GM13977 (cell line): ENCODE results near the gene CSAD.

Experiments used
- DNase-seq: peaks from one replicate; pipeline ENCODE4 v3.0.0; 2012; ENCODE audit warnings: low spot score
- in situ Hi-C: fragments of 300-500 bp; cut with MboI; formaldehyde crosslinking; loops from one replicate; pipeline ENCODE4 v1.12.0; 2022; ENCODE audit warnings: low sequenced_read_pairs, low pct_unique_long_range_greater_than_20kb, mixed read lengths, inconsistent platforms; ENCODE audit not compliant: unreplicated experiment
- TF ChIP-seq, protein P1 (sequence below): IDR thresholded peaks from 2 replicates; pipeline ENCODE4 v1.5.1; 2012; ENCODE audit warnings: mild to moderate bottlenecking, control low read depth; ENCODE audit not compliant: insufficient read depth; ENCODE audit errors: extremely low read depth, missing control alignments

CSAD gene

GRCh38 chr12:53194973-53195372, 14.2 kb upstream of the CSAD start:
- TF ChIP-seq, protein P1, sequence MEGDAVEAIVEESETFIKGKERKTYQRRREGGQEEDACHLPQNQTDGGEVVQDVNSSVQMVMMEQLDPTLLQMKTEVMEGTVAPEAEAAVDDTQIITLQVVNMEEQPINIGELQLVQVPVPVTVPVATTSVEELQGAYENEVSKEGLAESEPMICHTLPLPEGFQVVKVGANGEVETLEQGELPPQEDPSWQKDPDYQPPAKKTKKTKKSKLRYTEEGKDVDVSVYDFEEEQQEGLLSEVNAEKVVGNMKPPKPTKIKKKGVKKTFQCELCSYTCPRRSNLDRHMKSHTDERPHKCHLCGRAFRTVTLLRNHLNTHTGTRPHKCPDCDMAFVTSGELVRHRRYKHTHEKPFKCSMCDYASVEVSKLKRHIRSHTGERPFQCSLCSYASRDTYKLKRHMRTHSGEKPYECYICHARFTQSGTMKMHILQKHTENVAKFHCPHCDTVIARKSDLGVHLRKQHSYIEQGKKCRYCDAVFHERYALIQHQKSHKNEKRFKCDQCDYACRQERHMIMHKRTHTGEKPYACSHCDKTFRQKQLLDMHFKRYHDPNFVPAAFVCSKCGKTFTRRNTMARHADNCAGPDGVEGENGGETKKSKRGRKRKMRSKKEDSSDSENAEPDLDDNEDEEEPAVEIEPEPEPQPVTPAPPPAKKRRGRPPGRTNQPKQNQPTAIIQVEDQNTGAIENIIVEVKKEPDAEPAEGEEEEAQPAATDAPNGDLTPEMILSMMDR = no peak
- DNase-seq = no peak
- in situ Hi-C loops = no loop called here

DNA sequence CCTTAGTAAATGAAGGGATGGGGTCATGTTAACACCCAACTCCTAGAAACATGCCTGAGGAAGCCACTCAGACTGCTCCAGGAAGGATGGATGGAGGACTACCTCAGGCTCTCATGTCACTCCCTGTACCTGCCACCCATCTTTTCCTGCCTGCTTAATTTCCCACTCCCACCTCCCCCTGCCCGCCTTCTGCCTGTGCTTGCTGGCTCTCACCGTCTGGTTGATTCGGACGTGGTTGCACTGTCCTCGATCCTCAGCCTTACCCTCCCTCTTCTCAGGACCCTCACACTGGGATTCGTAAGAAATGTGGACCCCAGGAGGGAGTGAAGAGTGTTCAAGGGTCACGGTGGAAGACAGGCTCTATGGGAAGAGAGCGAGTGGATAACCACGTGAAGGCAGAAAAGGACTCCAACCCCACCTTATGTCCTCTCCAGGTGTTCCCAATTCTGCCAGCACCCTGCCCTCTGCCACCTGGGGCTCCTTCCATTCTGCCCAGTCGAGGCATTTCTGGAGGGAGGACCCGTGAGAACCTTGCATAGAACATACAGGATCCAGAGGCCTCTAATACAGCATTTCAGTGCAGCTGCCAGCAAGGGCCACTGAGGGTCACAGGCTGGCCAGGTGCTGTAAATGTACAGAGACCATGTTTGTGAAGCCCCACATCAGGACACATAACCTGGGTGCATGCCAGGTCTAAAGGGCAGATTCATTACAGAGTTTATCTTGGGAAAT, 13.4 kb upstream of the CSAD start:
- DNase-seq = no peak
- in situ Hi-C loops = no loop called here
- TF ChIP-seq, protein P1 = no peak

- in situ Hi-C loops = no loop called here
Observed at GRCh38 chr12:53193040-53193439, 12.3 kb upstream of the CSAD start.

GRCh38 chr12:53192531-53193021, 11.9 kb upstream of the CSAD start:
- no peak for DNase-seq
- in situ Hi-C loops = no loop called here
- TF ChIP-seq, protein P1 = no peak

More at GRCh38 chr12:53193040-53193439, 12.3 kb upstream of the CSAD start:
- TF ChIP-seq, protein P1 = no peak
- DNase-seq = no peak

DNA sequence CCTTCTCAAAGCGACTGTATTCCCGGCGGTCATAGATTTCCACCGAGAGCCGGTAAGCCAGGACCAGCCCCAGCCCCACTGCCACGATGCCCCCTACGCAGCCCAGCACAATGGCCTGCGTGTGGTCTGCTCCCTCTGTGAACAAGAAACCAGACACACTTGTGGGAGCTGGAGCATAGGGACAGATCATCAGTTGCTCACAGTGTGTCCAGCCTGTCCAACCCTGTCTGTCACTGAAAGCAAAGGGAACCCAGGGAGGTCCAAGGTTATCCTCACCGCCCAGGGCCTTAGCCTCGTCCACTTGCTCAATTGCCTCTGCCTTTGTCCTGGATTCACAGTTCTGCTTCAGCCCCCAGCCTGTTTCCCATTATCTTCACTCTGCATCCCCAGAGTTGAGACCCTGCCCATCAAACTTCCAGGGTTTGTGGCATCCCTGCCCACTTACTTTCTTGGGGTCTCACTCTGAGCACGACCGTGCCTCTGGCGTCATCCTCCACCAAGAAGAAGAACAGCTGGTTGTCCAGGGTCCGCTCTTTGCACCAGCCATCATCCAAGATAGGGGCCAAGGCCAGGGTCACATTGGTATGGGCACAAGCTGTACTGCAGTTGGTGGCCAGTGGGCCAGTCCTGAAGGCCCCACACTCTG, 11.3 kb upstream of the CSAD start:
- in situ Hi-C loops = no loop called here
- TF ChIP-seq, protein P1 = no peak
- DNase-seq = no peak

GRCh38 chr12:53191096-53191884, 10.6 kb upstream of the CSAD start:
- TF ChIP-seq, protein P1 = no peak
- in situ Hi-C loops = no loop called here
- no peak for DNase-seq
